Measurements from ENCODE around the gene TRIM9.

Gene TRIM9

DNA sequence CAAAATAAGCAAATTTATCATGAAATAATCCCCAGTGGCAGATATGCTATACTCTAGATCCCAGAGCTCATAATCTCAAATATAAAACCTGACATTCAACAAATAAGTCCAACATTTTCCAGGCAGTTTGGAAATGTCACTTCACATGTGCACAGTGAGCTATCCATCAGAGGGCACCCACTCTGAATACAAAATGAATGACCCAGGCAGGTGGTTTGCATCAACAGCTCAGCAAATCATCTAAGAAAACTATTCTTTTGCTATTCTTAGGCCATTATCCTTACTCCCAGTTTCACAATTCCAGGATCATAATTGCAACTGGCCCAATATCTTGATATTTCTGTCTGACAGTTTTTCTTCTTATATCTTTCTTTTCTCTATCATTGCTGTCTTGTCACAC lies 38.5 kb downstream of the TRIM9 start:
- DNase-seq (ENCODE audit: low read depth), result no peak

DNA sequence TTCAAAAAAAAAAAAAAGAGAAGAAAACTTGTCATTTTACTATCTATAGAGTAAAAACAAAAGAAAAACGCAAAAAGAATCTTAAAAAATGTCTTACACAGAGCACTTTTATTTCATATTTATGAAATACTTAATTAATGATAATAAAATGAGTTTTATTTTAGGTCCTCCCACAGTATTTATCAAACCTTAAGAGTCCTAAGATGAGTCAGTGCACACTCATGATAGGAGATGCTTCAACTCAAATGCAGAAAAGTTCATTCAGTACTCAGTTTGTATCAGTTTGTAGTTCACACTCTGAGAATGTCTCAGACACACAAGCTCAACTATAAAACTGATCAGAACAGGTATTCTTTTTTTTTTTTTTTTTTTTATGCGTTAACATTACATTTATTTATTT lies 41.7 kb downstream of the TRIM9 start:
- no peak for DNase-seq (ENCODE audit: low read depth)

DNA sequence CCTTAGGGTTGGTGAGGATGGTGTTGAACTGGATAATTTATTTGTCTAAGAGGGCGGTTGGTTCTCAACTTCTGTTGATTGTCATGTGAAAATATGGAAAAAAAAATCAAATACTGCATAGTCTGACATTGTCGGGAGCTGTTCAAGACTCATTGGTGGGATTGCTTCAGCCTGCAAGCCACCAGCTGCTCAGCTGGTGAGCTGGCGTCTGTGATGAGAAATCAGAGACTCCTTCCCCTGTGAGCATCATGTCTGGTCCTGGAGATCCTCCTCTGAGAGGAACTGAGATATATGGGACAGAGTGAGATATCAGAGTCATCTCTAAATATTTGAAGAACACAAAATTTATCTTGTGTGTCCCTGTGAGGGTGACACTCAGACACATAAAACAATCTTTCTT lies 49.9 kb downstream of the TRIM9 start:
- DNase-seq (ENCODE audit: low read depth), result no peak

GRCh38 chr14:51041883-51042282 lies 53.0 kb downstream of the TRIM9 start:
- DNase-seq (ENCODE audit: low read depth), result no peak

DNA sequence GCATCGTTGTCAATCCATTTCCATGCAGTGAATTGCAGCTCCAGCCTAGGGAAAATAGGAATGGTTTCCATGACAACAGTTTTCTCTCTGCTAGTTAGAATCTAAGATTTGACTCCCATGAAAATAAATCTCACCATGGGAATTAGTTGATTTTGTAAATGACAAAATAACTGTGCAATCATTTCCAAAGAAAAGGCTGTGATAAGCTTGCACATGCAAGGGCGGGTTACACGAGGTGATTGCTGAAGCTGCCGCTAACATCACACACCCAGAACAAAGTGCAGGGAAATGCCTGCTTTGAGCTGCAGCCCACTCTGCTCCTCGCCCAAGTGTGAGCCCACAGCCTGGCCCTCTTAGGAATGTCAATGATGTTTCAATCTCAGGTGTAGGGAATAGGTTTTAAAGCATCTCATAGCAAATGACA lies 53.8 kb downstream of the TRIM9 start:
- no peak for DNase-seq (ENCODE audit: low read depth)

- DNase-seq (ENCODE audit: low read depth), result no peak
Observed at GRCh38 chr14:51039252-51039651, 55.7 kb downstream of the TRIM9 start.

DNA sequence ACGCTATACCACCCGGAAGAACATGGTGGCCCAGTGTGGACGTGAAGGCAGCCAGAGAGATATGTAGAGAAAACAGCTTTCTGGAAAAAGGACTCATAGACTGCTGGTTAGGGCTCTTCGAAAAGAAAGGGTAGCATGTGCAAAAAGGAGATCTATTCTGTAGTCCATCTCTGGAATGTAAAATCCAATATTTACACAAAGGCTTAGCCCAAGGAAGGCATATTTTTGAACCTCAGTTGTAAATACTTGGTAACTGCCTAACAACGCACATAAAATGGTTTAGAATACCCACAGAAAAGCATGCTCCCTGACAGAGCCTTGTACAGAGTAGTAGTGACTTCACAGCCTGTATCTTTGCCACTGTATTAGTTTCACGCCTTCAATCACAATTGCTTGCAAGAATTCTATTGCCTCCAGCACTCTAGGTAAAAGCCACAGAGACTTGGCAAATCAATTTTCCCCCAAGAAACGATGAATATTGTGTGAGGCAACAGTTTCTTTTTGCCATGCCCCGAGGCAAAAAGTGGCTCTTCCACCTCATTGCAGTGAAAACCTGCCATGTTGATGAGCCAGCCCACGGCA lies 59.2 kb downstream of the TRIM9 start:
- no peak for DNase-seq (ENCODE audit: low read depth)

- no peak for DNase-seq (ENCODE audit: low read depth)
Observed at GRCh38 chr14:51028851-51029754, 65.8 kb downstream of the TRIM9 start.

- no peak for DNase-seq (ENCODE audit: low read depth)
Observed at GRCh38 chr14:51028361-51028760, 66.5 kb downstream of the TRIM9 start.

DNA sequence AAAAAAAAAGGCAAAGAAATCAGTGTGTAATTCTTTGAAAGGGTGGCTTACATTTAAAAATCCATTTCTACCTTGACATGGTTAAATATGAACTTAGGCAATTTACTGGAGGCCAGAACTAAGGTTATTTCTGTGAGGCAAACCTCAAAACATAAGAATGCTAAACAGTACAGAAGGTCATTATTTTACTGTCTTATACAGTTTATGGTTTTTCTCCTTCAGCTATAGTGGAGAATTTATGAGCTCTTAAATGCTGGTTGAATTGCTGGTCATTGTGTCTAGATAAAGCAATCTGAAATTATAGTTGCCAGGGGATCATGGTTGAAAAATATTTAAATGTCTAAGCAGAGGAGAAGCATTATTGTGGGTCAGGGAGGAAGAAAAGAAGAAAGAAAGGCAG lies 70.5 kb downstream of the TRIM9 start:
- DNase-seq (ENCODE audit: low read depth), result no peak

GRCh38 chr14:51023964-51024363 lies 70.9 kb downstream of the TRIM9 start:
- no peak for DNase-seq (ENCODE audit: low read depth)

DNA sequence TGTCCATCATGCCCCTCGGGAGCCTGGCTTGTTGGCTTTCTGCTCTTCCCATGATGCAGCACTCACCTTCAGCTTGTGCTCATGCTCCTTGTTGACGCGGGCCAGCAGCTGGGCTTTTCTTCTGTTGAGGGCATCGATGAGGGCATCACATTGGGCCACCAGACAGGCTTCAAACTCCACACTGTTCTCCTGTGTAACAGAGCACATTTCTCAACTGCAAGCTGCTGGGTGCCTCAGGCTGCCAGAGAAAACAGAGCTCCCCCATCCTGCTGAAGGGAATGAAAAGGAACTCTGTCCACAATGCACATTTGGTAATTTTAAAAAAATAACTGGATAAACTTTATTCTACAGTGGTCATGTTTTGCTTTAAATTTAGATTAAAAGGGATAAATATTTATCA lies 72.1 kb downstream of the TRIM9 start:
- no peak for DNase-seq (ENCODE audit: low read depth)

GRCh38 chr14:51020024-51020710 lies 74.7 kb downstream of the TRIM9 start:
- no peak for DNase-seq (ENCODE audit: low read depth)

GRCh38 chr14:51019089-51019488 lies 75.8 kb downstream of the TRIM9 start:
- no peak for DNase-seq (ENCODE audit: low read depth)

DNA sequence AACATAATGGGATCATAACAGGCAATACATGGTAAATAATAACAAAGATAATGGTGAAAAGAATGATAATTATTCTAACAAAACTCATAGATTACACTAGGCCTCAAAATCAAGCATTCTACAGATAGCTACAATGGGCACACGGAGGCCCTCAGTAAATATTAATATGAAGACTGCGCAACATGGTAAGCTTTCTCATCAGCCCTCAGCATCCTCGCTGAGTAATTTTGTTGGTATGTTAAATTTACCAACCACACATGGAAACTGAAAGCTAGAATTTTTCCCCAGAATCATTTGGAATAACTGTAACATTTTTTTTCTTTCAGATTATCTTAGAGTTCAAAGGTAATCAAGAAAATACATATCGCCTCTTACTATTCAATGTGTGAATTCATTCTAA lies 76.4 kb downstream of the TRIM9 start:
- DNase-seq (ENCODE audit: low read depth), result no peak

DNA sequence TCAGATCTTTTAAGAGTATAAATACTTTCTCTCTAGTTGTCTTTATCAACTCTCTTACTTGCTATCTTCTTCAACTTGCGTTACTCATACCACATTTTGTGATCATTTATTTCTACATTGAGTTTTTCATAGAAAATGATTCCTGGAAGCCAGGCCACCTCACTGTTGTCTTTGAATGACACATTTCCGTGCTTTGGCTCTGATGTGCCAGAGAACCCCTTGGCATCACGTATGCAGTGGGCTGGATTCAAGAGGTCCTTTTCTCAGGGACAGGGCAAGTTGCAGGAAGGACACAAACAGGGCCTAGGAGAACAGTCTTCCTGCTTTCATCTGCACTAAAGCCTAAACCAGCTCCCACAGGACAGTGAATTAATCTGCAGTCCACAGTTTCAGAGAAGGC lies 80.3 kb downstream of the TRIM9 start:
- no peak for DNase-seq (ENCODE audit: low read depth)

DNA sequence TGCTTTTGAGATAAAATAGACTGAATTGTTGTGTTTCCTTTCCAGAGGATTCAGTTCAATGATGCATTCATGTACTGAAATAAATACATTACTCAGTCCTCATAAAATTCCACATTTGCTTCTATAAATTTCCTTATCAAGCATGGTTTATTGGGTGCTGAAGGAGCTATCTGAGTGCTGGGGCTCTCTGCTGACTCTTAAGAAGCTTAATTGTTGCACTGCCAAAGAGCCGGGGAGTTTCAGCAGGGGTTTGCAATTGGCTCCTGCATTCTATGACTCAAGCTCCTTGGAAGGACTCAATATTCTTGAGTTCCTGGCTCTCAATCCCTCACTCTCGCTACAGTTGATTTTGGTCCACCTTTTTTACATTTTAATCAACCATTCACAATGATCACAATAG lies 80.8 kb downstream of the TRIM9 start:
- no peak for DNase-seq (ENCODE audit: low read depth)

- no peak for DNase-seq (ENCODE audit: low read depth)
Observed at GRCh38 chr14:51012055-51012454, 82.8 kb downstream of the TRIM9 start.

DNA sequence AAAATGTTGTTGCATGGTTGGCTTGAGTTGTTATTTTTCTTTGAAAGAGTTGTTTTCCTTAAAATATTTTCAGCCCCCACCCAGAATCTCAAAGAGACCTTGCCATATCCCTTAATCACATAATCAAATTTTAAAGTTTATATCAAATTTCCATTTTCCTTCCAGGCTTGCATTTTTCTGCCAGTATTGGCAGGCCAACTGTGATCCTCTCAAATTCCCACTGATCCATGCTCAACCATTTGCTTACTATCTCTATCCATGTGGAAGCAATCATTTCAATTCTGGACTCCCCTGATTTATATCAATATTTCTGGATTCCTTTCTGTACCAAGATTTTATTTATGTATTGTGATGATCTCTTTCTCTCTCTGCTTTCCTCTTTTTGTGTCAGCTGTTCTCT lies 86.5 kb downstream of the TRIM9 start:
- no peak for DNase-seq (ENCODE audit: low read depth)

- peak; percentile 72 for DNase-seq (ENCODE audit: low read depth)
Observed at GRCh38 chr14:51006781-51007211, 88.1 kb downstream of the TRIM9 start.

GRCh38 chr14:51006324-51006723 lies 88.6 kb downstream of the TRIM9 start:
- DNase-seq (ENCODE audit: low read depth), result no peak

DNA sequence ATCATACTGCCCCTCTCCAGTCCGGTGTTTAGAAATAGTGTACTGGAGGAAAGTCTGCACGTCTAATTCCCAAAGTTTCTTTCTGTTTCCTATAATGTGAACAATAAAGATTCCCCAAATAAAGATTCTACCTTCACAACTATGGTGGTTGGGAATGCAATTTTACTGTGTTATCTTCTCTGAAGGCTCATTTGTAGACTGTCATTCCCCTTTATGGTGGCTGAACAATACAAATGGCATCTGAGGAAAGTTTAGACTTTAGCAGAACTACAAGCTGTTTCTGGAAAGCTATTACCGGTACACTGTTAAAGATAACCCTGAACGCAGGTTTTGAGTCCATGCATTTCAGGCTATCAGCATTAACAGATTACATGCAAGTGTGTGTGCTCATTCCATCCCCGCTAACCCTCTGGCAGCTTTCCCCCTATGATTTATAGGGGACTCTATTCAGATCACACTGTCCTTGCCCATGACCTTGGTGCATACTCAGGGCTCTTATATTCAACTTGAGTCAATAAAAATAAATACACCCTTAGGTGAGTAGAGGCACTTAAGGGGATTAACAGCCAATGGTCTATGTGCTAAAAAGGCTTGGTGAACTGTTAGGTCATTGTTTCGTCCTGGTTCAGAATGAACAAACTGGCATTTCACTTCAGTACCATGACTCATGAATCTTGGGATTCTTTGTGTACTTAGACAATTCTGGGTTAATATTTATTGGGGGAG lies 89.9 kb downstream of the TRIM9 start:
- no peak for DNase-seq (ENCODE audit: low read depth)
